ENCODE results near the gene MAGI1.

DNA sequence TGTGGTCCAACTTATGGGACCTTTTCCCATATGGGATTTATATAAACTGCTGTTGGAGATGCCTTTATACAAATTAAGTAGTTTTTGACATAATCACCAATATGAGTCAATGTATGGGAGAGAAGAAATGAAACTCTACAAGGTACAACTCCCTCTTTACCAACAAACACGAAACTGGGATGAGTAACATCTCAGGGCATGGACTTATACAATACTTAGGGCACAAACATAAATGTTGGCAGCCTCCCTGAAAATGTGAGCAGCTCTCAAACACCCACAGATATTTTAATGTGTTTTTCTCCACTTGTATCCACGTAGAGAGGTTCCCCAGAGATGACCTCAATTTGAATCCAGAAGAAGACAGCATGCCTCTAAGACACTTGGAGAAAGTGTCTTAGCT lies 161.6 kb downstream of the MAGI1 start:
- TF ChIP-seq, protein P1, sequence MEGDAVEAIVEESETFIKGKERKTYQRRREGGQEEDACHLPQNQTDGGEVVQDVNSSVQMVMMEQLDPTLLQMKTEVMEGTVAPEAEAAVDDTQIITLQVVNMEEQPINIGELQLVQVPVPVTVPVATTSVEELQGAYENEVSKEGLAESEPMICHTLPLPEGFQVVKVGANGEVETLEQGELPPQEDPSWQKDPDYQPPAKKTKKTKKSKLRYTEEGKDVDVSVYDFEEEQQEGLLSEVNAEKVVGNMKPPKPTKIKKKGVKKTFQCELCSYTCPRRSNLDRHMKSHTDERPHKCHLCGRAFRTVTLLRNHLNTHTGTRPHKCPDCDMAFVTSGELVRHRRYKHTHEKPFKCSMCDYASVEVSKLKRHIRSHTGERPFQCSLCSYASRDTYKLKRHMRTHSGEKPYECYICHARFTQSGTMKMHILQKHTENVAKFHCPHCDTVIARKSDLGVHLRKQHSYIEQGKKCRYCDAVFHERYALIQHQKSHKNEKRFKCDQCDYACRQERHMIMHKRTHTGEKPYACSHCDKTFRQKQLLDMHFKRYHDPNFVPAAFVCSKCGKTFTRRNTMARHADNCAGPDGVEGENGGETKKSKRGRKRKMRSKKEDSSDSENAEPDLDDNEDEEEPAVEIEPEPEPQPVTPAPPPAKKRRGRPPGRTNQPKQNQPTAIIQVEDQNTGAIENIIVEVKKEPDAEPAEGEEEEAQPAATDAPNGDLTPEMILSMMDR (IDR thresholded peaks at IDR 0.05): no peak
- no peak for TF ChIP-seq POLR2AphosphoS5 (IDR thresholded peaks at IDR 0.05)

Measured in prostate gland (tissue), 2 donors.